K562 (cell line): ENCODE results near the gene TSKS. TPM values are rescaled to one million over a fixed set of nuclear protein-coding genes. Genes with fewer than 3 reads are reported as not detected.

ENCODE experiments used
- ESRRB ChIP-seq: fragments of 250-450 bp; sonication (Bioruptor Pico); IDR thresholded peaks from 2 replicates; pipeline ENCODE4 v1.5.0; 2020; ENCODE audit warnings: mild to moderate bottlenecking, moderate library complexity, borderline replicate concordance
- GABPA ChIP-seq: fragments of 200-800 bp; sonication (Bioruptor generic); conservative IDR thresholded peaks from 2 replicates; pipeline ENCODE4 v1.6.1; 2016; ENCODE audit warnings: low read depth, missing genetic modification characterization, missing compliant biosample characterization
- ILK ChIP-seq: fragments of 450-650 bp; IDR thresholded peaks from 2 replicates; pipeline ENCODE4 v1.6.1; 2016; ENCODE audit warnings: missing genetic modification characterization, low read depth, mild to moderate bottlenecking, missing compliant biosample characterization, moderate library complexity, borderline replicate concordance
- MBD2 ChIP-seq: sonication (generic); IDR thresholded peaks from 2 replicates; pipeline ENCODE4 v1.6.1; 2016; ENCODE audit warnings: low read depth, borderline replicate concordance
- NCOA6 ChIP-seq: fragments of 450-650 bp; IDR thresholded peaks from 2 replicates; pipeline ENCODE4 v1.6.1; 2017; ENCODE audit warnings: mild to moderate bottlenecking
- POLR2A ChIP-seq: fragments of 450-650 bp; conservative IDR thresholded peaks from 2 replicates; pipeline ENCODE4 v1.6.1; 2016
- PTBP1 ChIP-seq: fragments of 200-400 bp; formaldehyde crosslinking; IDR thresholded peaks from 2 replicates; pipeline ENCODE4 v1.6.1; 2017; ENCODE audit warnings: low read depth, low read length
- TAF15 ChIP-seq: fragments of 200-400 bp; formaldehyde crosslinking; IDR thresholded peaks from 2 replicates; pipeline ENCODE4 v1.6.1; 2017; ENCODE audit warnings: mild to moderate bottlenecking, low read depth, low read length, moderate library complexity
- U2AF1 ChIP-seq: fragments of 200-400 bp; formaldehyde crosslinking; optimal IDR thresholded peaks from 2 replicates; pipeline ENCODE3; 2017; ENCODE audit warnings: mild to moderate bottlenecking, low read depth, low read length, moderate library complexity
- ZC3H8 ChIP-seq: fragments of 450-650 bp; IDR thresholded peaks from 2 replicates; pipeline ENCODE4 v1.6.1; 2017
- ZNF12 ChIP-seq: sonication (generic); formaldehyde crosslinking; IDR thresholded peaks from 2 replicates; pipeline ENCODE4 v1.4.0; 2020; ENCODE audit warnings: mild to moderate bottlenecking, missing genetic modification reagents
- ZNF274 ChIP-seq: IDR thresholded peaks from 2 replicates; pipeline ENCODE4 v1.6.1; 2011; ENCODE audit warnings: low read depth, mild to moderate bottlenecking, low read length, moderate library complexity, borderline replicate concordance
- ZNF76 ChIP-seq: fragments of 250-450 bp; sonication (Bioruptor Pico); IDR thresholded peaks from 2 replicates; pipeline ENCODE4 v1.4.0; 2020; ENCODE audit warnings: mild to moderate bottlenecking, moderate library complexity, borderline replicate concordance
- ZNF830 ChIP-seq: fragments of 250-450 bp; sonication (Bioruptor Pico); IDR thresholded peaks from 2 replicates; pipeline ENCODE4 v1.5.0; 2021; ENCODE audit warnings: mild to moderate bottlenecking
- polyA plus RNA-seq, 8 experiments: library from polyadenylated mRNA; depleted of rRNA in 4 of 8; stranded (reverse) in 5 of 8; unstranded in 3 of 8; fragments of >200 nt; fragmentation: Nextera tagmentation in 2 of 8; fragmentation: Illumina TruSeq in 1 of 8; extraction: Ambion mirVana in 2 of 8; extraction: Trizol in 1 of 8; gene quantifications; 2 replicates each; pipeline versions ENCODE4 v1.2.1 to v1.2.3, GENCODE V29; 2011 to 2014; ENCODE audit warnings: inconsistent platforms in 1 of 8, missing spikeins in 1 of 8
- total RNA-seq, 7 experiments: library from RNA; depleted of rRNA in 6 of 7; stranded (reverse); fragments of >200 nt in 6 of 7; fragmentation: Illumina TruSeq in 2 of 7; extraction: Trizol in 2 of 7; gene quantifications; 2 replicates each; pipeline versions ENCODE4 v1.2.1 to v1.2.3, GENCODE V29; 2011 to 2021; ENCODE audit warnings: low replicate concordance in 1 of 7
- TF ChIP-seq, protein P1 (sequence below), 2 experiments: fragments of 200-800 bp in 1 of 2; sonication (Bioruptor generic) in 1 of 2; sonication (generic) in 1 of 2; formaldehyde crosslinking in 1 of 2; IDR thresholded peaks in 1 of 2; conservative IDR thresholded peaks in 1 of 2; 2 replicates each; pipeline versions ENCODE4 v1.5.0 to v1.6.1; 2016 to 2020; ENCODE audit warnings: missing compliant biosample characterization in 1 of 2, missing genetic modification characterization in 1 of 2, missing genetic modification reagents in 1 of 2
- TF ChIP-seq, protein P2 (sequence below): fragments of 450-650 bp; IDR thresholded peaks from 2 replicates; pipeline ENCODE4 v1.6.1; 2017; ENCODE audit warnings: antibody characterized with exemption
- TF ChIP-seq, protein P3 (sequence below): fragments of 450-650 bp; IDR thresholded peaks from 2 replicates; pipeline ENCODE4 v1.6.1; 2017; ENCODE audit warnings: antibody characterized with exemption, mild to moderate bottlenecking
- TF ChIP-seq, protein P4 (sequence below): fragments of 450-650 bp; IDR thresholded peaks from 2 replicates; pipeline ENCODE4 v1.6.1; 2016; ENCODE audit warnings: low read depth, mild to moderate bottlenecking, moderate library complexity
- TF ChIP-seq, protein P5 (sequence below): sonication (generic); formaldehyde crosslinking; IDR thresholded peaks from 2 replicates; pipeline ENCODE4 v1.9.0; 2022; ENCODE audit warnings: mild to moderate bottlenecking, missing genetic modification reagents
- TF ChIP-seq, protein P6 (sequence below): fragments of 250-450 bp; sonication (Bioruptor Pico); IDR thresholded peaks from 2 replicates; pipeline ENCODE4 v1.8.0; 2021; ENCODE audit warnings: borderline replicate concordance, mild to moderate bottlenecking, moderate library complexity; ENCODE audit not compliant: poor library complexity, severe bottlenecking

The TSKS gene
- total and polyA plus RNA-seq, 9 of the 15 experiments (the other 6 are each of a cell fraction or from before 2014, with no cell fraction given), result 0.14 to 4.5 (median 0.80) TPM

DNA sequence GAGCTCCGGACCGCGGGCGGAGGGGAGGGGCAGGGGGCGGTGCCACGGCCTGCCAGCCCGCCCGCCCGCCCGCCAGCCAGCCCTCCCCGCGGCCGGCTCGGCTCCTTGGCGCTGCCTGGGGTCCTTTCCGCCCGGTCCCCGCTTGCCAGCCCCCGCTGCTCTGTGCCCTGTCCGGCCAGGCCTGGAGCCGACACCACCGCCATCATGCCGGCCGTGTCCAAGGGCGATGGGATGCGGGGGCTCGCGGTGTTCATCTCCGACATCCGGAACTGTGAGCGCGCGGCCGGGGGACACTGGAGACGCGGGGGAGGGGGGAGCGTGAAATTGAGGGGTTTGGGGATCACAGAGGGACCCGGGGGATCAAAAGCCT lies 3.8 kb upstream of the TSKS start, which contains the start of gene AP2A1 (continued):
- TF ChIP-seq TAF15, result no peak
- TF ChIP-seq, protein P1, sequence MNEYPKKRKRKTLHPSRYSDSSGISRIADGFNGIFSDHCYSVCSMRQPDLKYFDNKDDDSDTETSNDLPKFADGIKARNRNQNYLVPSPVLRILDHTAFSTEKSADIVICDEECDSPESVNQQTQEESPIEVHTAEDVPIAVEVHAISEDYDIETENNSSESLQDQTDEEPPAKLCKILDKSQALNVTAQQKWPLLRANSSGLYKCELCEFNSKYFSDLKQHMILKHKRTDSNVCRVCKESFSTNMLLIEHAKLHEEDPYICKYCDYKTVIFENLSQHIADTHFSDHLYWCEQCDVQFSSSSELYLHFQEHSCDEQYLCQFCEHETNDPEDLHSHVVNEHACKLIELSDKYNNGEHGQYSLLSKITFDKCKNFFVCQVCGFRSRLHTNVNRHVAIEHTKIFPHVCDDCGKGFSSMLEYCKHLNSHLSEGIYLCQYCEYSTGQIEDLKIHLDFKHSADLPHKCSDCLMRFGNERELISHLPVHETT (CRISPR knock-in tag; conservative IDR thresholded peaks at IDR 0.05 in 1 of 2, IDR thresholded peaks at IDR 0.05 in 1 of 2), result no peak
- TF ChIP-seq, protein P2, sequence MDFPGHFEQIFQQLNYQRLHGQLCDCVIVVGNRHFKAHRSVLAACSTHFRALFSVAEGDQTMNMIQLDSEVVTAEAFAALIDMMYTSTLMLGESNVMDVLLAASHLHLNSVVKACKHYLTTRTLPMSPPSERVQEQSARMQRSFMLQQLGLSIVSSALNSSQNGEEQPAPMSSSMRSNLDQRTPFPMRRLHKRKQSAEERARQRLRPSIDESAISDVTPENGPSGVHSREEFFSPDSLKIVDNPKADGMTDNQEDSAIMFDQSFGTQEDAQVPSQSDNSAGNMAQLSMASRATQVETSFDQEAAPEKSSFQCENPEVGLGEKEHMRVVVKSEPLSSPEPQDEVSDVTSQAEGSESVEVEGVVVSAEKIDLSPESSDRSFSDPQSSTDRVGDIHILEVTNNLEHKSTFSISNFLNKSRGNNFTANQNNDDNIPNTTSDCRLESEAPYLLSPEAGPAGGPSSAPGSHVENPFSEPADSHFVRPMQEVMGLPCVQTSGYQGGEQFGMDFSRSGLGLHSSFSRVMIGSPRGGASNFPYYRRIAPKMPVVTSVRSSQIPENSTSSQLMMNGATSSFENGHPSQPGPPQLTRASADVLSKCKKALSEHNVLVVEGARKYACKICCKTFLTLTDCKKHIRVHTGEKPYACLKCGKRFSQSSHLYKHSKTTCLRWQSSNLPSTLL, result no peak
- no peak for TF ChIP-seq U2AF1
- TF ChIP-seq ESRRB, result no peak
- TF ChIP-seq PTBP1, result no peak
- TF ChIP-seq POLR2A, result 0 out of 2 replicates have a peak, but pooled peaks have one; percentile 41
- TF ChIP-seq MBD2, result no peak
- TF ChIP-seq, protein P3, sequence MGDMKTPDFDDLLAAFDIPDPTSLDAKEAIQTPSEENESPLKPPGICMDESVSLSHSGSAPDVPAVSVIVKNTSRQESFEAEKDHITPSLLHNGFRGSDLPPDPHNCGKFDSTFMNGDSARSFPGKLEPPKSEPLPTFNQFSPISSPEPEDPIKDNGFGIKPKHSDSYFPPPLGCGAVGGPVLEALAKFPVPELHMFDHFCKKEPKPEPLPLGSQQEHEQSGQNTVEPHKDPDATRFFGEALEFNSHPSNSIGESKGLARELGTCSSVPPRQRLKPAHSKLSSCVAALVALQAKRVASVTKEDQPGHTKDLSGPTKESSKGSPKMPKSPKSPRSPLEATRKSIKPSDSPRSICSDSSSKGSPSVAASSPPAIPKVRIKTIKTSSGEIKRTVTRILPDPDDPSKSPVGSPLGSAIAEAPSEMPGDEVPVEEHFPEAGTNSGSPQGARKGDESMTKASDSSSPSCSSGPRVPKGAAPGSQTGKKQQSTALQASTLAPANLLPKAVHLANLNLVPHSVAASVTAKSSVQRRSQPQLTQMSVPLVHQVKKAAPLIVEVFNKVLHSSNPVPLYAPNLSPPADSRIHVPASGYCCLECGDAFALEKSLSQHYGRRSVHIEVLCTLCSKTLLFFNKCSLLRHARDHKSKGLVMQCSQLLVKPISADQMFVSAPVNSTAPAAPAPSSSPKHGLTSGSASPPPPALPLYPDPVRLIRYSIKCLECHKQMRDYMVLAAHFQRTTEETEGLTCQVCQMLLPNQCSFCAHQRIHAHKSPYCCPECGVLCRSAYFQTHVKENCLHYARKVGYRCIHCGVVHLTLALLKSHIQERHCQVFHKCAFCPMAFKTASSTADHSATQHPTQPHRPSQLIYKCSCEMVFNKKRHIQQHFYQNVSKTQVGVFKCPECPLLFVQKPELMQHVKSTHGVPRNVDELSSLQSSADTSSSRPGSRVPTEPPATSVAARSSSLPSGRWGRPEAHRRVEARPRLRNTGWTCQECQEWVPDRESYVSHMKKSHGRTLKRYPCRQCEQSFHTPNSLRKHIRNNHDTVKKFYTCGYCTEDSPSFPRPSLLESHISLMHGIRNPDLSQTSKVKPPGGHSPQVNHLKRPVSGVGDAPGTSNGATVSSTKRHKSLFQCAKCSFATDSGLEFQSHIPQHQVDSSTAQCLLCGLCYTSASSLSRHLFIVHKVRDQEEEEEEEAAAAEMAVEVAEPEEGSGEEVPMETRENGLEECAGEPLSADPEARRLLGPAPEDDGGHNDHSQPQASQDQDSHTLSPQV, result no peak
- TF ChIP-seq ZNF12 (CRISPR knock-in tag), result no peak
- no peak for TF ChIP-seq ZNF76 (CRISPR knock-in tag)
- TF ChIP-seq ZNF274, result no peak
- TF ChIP-seq, protein P4, sequence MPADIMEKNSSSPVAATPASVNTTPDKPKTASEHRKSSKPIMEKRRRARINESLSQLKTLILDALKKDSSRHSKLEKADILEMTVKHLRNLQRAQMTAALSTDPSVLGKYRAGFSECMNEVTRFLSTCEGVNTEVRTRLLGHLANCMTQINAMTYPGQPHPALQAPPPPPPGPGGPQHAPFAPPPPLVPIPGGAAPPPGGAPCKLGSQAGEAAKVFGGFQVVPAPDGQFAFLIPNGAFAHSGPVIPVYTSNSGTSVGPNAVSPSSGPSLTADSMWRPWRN, result no peak
- no peak for TF ChIP-seq ILK (tag)
- TF ChIP-seq, protein P5, sequence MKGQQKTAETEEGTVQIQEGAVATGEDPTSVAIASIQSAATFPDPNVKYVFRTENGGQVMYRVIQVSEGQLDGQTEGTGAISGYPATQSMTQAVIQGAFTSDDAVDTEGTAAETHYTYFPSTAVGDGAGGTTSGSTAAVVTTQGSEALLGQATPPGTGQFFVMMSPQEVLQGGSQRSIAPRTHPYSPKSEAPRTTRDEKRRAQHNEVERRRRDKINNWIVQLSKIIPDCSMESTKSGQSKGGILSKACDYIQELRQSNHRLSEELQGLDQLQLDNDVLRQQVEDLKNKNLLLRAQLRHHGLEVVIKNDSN (CRISPR knock-in tag), result no peak
- no peak for TF ChIP-seq ZC3H8
- TF ChIP-seq, protein P6, sequence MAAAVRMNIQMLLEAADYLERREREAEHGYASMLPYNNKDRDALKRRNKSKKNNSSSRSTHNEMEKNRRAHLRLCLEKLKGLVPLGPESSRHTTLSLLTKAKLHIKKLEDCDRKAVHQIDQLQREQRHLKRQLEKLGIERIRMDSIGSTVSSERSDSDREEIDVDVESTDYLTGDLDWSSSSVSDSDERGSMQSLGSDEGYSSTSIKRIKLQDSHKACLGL (CRISPR knock-in tag), result no peak
- no peak for TF ChIP-seq ZNF830 (CRISPR knock-in tag)
- TF ChIP-seq GABPA (tag), result peak; percentile 80
- TF ChIP-seq NCOA6, result no peak
